DOHH2 (cell line): ENCODE results near the gene GRIN2A.

ENCODE experiments used
- CTCF ChIP-seq: fragments of 200-600 bp; sonication (generic); IDR thresholded peaks from one replicate; pipeline ENCODE4 v1.5.1; 2014; ENCODE audit warnings: antibody characterized with exemption, mild to moderate bottlenecking, low read depth, low read length; ENCODE audit not compliant: poor library complexity, severe bottlenecking
- EZH2phosphoT487 ChIP-seq: fragments of 200-600 bp; sonication (generic); IDR thresholded peaks from 2 replicates; pipeline ENCODE4 v1.6.1; 2017; ENCODE audit warnings: borderline replicate concordance, mild to moderate bottlenecking, antibody characterized with exemption, low read length, moderate library complexity, mixed read lengths

- no peak for TF ChIP-seq CTCF
- no peak for TF ChIP-seq EZH2phosphoT487
Observed at GRCh38 chr16:9757687-9758086, 424.5 kb downstream of the GRIN2A start.
